Stimulated activated CD4-positive, alpha-beta T cell treated with anti-CD3 and anti-CD28 coated beads, Interleukin-12 subunit alpha, Interleukin-12 subunit beta, amount 100 ng/mL, for 48 hours (primary cell): ENCODE data around the gene NAA30.

ENCODE experiments used
- DNase-seq, 3 donors: peaks; one replicate each; pipeline ENCODE4 v3.0.0-alpha.2; 2020; ENCODE audit warnings: low read depth in 2 of 3, low spot score in 1 of 3

The NAA30 gene

GRCh38 chr14:57391517-57392195, 1.3 kb downstream of the NAA30 start:
- DNase-seq: no peak

DNA sequence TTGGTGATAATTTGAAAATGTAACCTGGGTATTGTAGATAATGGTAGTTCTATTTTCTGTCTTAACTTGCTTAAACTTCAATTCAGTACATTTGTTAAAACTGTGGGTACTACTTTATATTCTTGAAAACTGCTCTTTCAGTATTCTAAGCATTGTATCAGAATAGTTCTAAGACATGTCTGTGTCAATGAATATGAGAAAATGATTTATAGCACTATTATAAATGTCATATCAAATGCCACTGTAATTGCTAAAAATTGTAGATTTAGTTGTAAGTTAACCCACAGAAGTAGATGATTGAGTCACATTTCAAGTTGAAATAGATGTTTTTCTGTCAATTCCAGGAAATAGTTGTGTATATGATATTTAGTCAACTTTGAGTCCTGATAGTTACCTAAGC, 2.4 kb downstream of the NAA30 start:
- DNase-seq: no peak

GRCh38 chr14:57400556-57401494, 10.4 kb downstream of the NAA30 start:
- DNase-seq: no peak

DNA sequence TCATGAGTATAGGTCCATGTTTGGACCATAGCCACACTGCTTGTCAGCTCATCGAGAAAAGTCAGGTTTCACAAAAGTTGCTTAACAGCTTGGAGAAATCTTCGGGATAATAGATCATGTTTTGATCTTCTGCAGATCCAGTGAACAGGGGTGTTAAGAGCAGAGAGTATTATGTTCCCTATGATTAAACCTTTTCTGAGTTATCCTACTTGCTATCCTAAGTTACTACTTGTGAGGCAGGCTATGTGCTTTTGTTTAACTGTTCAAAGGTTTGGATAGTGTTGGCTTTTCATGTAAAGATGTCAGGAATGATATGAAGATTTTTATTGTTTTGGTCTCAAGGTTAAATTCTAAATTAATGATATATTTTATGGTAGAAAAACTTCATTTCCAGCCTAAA, 11.1 kb downstream of the NAA30 start:
- DNase-seq: no peak

- no peak for DNase-seq
Measured at GRCh38 chr14:57402173-57402852, 11.9 kb downstream of the NAA30 start.

DNA sequence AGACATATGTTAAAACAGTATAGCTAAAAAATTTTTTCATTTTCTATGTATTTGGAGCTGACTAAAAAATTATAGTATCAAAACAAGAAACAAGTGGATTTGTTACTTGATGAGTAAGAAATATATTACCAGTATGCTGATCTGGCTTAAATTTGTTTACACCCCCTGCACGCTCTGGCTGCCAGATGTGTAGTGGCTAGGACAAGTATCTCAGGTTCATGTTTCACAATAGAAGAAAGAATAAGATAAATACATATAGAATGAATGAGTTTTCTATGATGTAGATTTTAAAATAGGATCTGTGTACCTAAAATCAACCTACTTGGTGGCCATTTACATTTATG, 13.1 kb downstream of the NAA30 start:
- DNase-seq: no peak

- DNase-seq: no peak
Measured at GRCh38 chr14:57405562-57405961, 15.2 kb downstream of the NAA30 start.

GRCh38 chr14:57408037-57408436, 17.7 kb downstream of the NAA30 start:
- no peak for DNase-seq

- DNase-seq: no peak
Measured at GRCh38 chr14:57408634-57409033, 18.2 kb downstream of the NAA30 start.

- DNase-seq: no peak
Measured at GRCh38 chr14:57412341-57412740, 22.0 kb downstream of the NAA30 start.

GRCh38 chr14:57413849-57414248, 23.5 kb downstream of the NAA30 start:
- DNase-seq: no peak

GRCh38 chr14:57417228-57417627, 26.8 kb downstream of the NAA30 start:
- no peak for DNase-seq

DNA sequence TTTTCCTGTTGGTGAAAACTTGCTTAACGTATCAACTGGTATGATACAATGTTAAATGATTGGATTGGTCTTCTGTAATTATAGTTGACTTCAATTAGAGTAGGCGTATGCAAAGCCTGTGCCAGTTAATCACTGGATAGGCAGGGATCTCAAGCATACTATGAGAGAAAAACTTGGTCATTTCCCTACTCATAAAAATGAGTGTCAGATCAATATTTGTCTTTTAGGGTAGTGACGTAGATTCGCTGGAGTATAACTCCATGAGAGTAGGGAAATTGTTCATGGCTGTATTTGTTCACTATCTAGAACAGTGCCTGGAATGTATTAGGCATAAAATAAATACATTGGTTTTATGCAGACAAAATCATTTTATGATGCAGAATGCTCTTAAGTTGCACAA, 28.6 kb downstream of the NAA30 start:
- no peak for DNase-seq

GRCh38 chr14:57420033-57420432, 29.6 kb downstream of the NAA30 start:
- no peak for DNase-seq

GRCh38 chr14:57420986-57421385, 30.6 kb downstream of the NAA30 start:
- no peak for DNase-seq

DNA sequence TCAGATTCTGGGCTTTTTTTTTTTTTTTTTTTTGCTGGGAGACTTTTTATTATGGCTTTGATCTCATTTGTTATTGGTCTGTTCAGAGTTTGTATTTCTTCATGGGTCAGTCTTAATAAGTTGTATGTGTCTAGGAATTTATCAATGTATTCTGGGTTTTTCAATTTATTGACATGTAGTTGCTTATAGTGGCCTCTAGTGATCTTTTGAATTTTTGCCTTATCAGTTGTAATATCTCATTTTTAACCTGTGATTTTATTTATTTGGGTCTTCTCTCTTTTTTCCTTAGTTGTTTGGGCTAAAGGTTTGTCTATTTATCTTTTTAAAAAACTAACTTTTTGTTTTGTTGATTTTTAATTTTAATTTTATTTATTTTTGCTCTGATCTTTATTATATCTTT, 45.5 kb downstream of the NAA30 start:
- DNase-seq: no peak

DNA sequence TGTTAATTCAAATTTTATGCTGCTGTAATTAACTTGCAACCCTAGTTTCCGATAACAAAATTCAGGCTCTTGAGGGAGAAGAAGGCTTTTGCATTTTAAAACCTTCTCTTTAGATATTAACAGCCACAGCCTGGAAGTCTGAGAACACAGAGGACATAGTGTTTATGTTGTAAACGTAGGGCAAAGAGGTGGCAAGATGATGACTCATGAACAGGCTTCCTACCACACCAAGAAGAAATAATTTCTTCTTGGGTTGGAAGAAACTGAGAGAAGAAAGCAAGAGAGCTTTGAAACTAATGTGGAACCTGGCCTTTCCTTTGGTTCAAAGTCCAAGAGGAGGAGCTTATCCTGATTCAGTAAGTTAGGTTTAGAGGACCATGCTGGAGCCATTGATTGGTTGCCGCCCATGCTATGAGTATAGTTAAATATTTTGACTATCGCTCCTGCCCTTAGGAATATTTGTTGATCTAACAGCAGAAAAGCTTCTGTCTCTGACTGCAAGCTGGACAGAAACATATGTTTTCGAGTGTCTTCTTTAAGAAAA, 71.5 kb downstream of the NAA30 start:
- DNase-seq: no peak

GRCh38 chr14:57462551-57462950, 72.2 kb downstream of the NAA30 start:
- DNase-seq: no peak

GRCh38 chr14:57464008-57464730, 73.8 kb downstream of the NAA30 start:
- no peak for DNase-seq
